ENCODE measurements around the gene ADAMTS12.

ADAMTS12 gene

DNA sequence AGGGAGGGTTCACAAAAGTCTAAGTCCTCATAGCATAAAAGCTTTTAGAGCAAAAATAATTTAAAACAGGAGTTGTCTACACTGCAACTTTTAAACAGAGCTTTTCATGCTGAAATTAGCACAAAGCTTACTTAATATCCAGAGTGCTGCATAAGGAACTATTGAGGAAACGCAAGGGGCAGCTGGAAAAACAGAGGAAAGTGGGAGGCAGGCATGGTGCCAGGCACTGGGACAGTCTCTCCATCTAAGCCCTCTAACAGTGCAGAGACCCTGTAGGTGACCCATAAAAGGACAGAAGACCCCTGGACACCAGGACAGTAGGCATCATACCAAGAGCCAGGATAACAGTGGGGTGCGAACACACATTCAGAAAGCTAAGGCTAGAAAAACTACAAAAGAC, 49.3 kb downstream of the ADAMTS12 start:
- no peak overlapping the region for H3K27ac ChIP-seq
- TF ChIP-seq, protein P1, sequence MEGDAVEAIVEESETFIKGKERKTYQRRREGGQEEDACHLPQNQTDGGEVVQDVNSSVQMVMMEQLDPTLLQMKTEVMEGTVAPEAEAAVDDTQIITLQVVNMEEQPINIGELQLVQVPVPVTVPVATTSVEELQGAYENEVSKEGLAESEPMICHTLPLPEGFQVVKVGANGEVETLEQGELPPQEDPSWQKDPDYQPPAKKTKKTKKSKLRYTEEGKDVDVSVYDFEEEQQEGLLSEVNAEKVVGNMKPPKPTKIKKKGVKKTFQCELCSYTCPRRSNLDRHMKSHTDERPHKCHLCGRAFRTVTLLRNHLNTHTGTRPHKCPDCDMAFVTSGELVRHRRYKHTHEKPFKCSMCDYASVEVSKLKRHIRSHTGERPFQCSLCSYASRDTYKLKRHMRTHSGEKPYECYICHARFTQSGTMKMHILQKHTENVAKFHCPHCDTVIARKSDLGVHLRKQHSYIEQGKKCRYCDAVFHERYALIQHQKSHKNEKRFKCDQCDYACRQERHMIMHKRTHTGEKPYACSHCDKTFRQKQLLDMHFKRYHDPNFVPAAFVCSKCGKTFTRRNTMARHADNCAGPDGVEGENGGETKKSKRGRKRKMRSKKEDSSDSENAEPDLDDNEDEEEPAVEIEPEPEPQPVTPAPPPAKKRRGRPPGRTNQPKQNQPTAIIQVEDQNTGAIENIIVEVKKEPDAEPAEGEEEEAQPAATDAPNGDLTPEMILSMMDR (conservative IDR thresholded peaks at IDR 0.05): no peak
- TF ChIP-seq ZFX (IDR thresholded peaks at IDR 0.05): no peak

DNA sequence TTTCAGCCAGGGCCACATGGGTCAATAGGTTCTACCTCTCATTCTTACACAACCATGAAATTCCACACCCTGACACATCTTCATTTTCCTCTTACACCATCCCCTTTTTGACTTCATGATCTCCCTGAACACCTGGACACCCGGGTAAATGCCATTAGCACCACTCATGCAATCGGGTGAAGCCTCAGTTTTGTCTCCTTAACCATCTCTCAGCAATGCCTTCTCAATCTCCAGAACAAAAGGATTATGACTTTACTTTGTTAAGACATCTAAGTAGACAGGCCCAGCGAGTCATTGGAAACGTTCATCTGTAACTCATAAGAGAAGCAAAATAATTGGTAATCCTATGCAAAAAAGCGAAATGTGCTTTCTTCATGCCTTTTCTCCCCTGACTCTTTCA, 49.9 kb downstream of the ADAMTS12 start:
- no peak overlapping the region for H3K27ac ChIP-seq
- TF ChIP-seq, protein P1 (conservative IDR thresholded peaks at IDR 0.05): no peak
- no peak for TF ChIP-seq ZFX (IDR thresholded peaks at IDR 0.05)

DNA sequence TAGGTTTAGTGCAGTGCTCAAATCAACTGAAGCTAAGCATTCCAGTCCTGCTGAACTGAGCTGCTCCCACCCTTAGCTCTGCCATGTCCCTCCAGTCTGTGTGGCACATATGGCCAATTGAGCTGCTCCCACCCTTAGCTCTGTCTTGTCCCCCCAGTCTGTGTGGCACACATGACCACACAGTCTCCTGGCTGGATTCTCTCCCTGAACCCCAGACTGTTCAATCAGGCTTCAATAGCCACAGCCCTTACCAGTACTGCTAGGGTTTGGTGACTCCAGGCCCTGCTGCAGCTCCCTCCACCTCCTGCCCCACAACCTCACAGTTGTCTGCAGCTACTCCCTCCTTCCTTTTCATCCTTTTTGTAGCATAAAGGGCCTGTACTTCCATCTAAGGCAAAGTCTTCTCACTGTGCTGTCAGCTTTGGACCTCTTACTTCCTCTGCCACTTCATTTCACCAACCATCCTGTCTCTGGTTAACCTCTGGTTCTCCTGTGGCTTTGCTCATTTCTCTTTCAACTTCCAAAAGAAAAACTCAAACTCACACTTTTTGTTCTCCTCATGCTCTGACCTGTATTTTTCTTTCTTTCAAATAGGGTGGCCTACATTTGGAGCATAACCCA, 50.8 kb downstream of the ADAMTS12 start:
- no peak overlapping the region; the same call in 1 of the 2 replicates for H3K27ac ChIP-seq

DNA sequence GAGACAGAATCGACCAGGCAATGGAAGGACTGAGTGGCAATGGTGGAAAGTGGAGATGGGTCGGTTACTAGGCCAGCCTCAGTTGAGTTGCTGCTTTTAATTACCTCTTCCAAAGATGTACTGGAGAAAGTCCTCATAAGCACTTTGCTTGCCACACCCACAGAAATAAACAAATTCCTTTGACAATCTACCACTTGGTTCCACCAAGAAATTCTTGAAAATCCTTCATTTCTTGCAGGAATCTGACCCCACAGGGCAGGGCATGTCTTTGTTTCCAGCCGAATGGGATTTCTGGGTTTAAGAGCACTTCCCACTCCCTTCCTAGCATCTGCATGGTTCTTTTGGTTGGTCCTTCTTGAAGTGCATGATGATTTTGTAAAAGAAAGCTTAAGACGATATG, 54.5 kb downstream of the ADAMTS12 start:
- TF ChIP-seq, protein P1 (conservative IDR thresholded peaks at IDR 0.05): no peak
- H3K27ac ChIP-seq: no peak overlapping the region

More for the DNA sequence above, 50.8 kb downstream of the ADAMTS12 start:
- no peak for TF ChIP-seq ZFX (IDR thresholded peaks at IDR 0.05)
- TF ChIP-seq, protein P1 (conservative IDR thresholded peaks at IDR 0.05): no peak

DNA sequence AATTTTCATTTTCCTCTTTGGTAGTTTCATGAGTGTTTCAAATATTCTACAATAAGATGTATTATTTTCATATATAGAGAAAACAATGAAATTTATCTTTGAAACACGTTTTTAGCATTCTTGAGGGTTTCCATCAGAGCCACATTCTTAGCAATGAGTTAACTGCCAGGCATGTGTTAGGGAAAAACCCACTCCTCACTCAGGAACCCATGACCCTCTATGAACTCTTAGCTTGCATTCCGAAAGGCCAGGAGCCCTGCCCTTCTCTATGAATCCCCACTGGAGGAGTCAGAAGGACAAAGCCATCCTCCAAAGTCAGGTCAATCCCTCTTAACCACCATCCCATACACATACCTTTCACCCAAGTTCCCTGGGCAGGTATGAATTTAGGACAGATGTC, 57.5 kb downstream of the ADAMTS12 start:
- H3K27ac ChIP-seq: no peak overlapping the region
- TF ChIP-seq ZFX (IDR thresholded peaks at IDR 0.05): no peak
- TF ChIP-seq, protein P1 (conservative IDR thresholded peaks at IDR 0.05): no peak

DNA sequence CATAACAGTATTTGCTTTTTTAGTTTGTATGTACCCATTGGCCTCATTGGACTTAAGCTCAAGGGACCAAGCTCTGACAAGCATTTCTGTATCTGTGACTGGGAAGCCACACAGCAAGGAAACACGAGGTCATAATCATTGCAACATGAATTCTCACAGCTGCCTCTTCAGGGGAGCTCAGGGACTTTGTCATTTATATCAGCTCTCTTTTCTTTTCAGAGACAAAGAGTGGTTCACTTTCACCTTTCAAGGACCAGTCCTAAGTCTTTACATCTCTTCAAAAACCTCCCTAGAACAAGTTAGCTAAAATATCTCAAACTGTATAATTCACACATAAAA, 58.6 kb downstream of the ADAMTS12 start:
- TF ChIP-seq ZFX (IDR thresholded peaks at IDR 0.05): no peak
- TF ChIP-seq, protein P1 (conservative IDR thresholded peaks at IDR 0.05): no peak
- H3K27ac ChIP-seq: no peak overlapping the region

DNA sequence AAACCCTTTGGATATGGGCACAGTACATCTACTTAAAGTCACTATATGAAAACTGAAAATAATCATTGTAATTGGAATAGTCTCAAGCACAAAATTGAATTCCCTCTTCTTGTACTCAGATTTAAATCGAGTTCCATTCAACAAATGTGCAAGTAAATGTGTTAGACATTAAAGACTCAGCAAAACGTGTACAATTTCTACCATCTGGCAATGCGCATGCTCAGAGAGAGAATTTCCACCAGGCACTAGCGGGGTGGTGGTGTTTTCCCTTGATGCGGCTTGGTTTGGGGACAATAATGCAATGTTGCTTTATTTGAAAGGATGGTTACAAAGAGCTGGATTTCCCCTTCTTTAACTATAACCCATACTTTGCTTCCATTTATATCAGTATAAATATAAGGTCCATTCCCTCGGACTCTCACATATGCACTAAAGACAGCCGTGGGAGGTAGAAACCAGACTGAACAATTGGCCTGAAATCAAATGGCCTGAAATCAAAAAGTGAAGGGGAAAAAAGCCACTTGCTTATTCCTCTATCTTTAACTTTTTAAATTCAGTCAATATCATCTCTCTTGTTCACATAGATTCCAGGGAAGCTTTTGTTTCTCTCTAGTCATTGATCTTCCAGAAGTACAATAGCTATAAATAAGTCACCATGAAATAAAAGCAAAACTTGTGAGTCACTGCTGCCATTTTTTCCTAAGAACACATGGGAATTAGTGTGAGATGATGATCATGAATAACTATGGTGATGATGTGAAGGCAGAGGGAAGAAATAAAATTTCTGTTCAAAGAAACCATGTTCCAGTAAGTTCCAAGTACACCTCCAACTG, 59.2 kb downstream of the ADAMTS12 start:
- no peak overlapping the region for H3K27ac ChIP-seq

More for the DNA sequence above, 59.2 kb downstream of the ADAMTS12 start:
- TF ChIP-seq ZFX (IDR thresholded peaks at IDR 0.05): no peak
- TF ChIP-seq, protein P1 (conservative IDR thresholded peaks at IDR 0.05): no peak
